RPMI8226 (cell line): ENCODE results near the gene OR5AC2.

Source experiments
- DNase-seq: peaks from one replicate; pipeline ENCODE4 v3.0.0-alpha.2; 2015

OR5AC2 gene, protein sequence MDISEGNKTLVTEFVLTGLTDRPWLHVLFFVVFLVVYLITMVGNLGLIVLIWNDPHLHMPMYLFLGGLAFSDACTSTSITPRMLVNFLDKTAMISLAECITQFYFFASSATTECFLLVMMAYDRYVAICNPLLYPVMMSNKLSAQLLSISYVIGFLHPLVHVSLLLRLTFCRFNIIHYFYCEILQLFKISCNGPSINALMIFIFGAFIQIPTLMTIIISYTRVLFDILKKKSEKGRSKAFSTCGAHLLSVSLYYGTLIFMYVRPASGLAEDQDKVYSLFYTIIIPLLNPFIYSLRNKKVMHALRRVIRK

GRCh38 chr3:98086873-98087272 is at the start of gene OR5AC2:
Gene OR5AC2 (plus strand): TSS chr3:98087173. CDS start chr3:98087173, 0 bp downstream.
- no peak for DNase-seq

DNA sequence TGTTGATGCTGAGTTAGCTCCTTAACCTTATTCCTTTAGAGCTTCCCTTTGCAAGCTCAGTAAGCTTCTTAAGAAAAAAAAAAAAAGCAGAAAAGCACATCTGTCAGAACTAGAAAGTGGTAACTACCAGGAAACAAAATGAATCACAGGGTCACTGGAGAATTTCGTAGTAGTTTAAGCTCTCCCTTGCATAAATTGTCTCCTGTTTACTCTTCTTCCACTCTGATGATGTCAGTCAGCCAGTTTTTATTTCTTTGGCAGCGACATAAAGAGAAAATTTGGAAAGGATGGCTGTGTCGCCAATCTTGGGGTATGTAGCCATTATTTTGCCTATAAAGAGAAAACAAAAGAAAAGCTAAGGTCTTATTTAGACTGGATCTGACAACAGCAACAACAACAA is 48.7 kb upstream of the OR5AC2 start:
- DNase-seq: no peak

GRCh38 chr3:98038876-98039275 is 48.1 kb upstream of the OR5AC2 start:
- no peak for DNase-seq

- DNase-seq: peak; percentile 74
Observed at GRCh38 chr3:98039322-98040024, 47.5 kb upstream of the OR5AC2 start.

DNA sequence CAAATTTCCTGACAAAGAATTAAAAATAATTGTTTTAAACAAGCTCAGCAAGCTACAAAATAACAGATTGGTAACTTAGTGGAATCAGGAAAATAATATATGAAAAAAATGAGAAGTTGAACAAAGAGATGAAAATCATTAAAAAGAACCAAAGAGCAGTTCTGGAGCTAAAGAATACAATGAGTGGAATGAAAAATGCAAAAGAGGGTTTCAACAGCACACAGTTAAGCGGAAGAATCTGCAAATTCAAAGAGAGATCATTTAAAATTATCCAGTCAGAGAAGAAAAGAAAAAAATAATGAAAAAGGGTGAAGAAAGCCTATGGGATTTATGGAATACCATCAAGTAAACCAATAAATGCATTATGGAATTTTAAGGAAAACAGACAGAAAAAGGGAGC is 45.6 kb upstream of the OR5AC2 start:
- no peak for DNase-seq

DNA sequence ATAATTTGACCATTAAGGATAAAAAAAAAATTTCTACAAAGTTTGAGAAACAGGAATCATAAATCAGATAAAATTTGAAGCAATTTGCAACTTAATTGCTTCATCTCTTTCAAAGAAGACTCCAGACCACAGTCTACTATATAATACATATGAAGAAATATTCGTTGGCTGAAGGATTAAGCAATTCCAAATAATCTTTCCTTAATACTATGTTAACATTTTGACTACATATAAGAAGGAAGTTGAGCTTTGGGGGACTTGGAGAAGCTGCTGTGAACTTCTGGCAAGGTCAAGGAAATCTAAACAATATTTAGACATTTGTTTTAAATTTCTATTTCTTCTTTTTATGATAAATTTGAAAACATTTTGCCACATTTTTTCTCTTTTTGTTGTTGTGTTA is 38.4 kb upstream of the OR5AC2 start:
- no peak for DNase-seq

DNA sequence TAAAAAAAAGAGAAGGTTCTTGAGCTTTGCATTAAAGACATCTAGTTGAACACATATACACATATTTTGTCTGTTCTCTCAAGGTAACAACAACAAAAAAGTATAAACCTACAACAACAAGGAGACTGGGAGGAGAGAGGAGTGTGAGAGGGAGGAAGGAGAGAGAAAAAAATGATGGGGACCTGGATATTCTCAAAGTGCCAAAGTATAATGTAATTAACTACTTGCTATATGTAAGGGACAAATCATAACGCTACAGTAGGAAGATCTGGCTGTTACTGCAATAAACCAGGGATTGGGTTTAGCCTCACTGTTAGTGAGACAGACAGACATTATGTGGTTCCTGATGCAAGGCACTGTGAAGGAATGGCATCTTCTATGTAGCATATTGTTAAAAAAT is 37.7 kb upstream of the OR5AC2 start:
- DNase-seq: no peak

- DNase-seq: no peak
Observed at GRCh38 chr3:98056035-98056434, 30.9 kb upstream of the OR5AC2 start.

DNA sequence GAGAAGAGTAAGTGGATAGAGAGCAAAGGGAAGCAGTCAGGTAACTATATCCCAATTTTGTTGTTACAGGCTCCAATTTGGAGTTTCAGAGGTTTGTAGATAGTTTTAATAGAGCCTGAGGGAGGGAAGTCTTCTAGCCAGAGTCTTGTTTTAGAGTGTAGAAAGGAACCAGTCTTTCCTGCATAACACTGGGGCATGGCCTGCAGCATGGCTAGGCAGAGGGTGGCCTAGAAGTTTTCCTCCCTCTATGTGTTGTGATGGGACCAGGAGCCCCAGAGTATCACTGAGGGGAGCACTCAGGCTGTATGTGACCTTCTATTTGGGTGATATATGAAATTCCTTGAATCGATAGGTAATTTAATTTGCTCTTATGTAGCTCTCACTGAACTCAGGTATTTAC is 29.3 kb upstream of the OR5AC2 start:
- no peak for DNase-seq

- DNase-seq: no peak
Observed at GRCh38 chr3:98058244-98058960, 28.6 kb upstream of the OR5AC2 start.

GRCh38 chr3:98068824-98069223 is 18.1 kb upstream of the OR5AC2 start:
- DNase-seq: no peak

GRCh38 chr3:98070840-98071239 is 16.1 kb upstream of the OR5AC2 start:
- DNase-seq: no peak

- DNase-seq: no peak
Observed at GRCh38 chr3:98073486-98073885, 13.5 kb upstream of the OR5AC2 start.

DNA sequence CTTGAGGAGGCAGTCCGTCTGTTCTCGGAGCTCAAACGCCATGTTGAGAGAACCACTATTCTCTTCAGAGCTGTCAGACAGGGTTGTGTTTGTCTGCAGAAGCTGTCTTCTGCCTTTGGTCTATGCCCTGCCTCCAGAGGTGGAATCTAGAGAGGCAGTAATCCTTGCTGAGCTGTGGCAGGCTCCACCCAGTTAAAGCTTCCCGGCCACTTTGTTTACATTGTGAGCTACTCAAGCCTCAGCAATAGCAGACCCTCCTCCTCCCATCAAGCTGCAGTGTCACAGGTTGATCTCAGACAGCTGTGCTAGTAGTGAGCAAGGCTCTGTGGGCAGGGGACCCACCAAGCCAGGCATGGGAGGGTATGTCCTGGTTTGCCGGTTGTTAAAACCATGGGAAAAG is 8.9 kb downstream of the OR5AC2 start:
- no peak for DNase-seq

DNA sequence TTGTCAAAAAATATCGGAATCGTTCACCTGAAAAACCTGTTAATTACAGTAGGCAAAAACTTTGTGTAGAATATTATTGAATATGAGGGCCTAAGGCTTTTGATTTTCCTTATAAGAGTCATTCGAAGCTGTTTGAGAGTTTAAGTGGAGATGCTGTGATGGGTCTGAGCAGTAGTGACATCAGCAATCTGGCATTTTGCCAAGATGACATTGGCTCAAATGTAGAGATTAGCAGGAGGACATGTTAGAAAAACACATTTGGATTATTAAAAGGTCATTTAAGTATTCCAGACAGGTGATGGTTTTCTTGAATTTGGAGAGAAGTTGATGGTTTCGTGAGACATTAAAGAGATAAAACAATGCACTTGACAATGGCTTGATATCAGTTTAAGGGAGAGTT is 12.9 kb downstream of the OR5AC2 start:
- DNase-seq: peak; percentile 2

DNA sequence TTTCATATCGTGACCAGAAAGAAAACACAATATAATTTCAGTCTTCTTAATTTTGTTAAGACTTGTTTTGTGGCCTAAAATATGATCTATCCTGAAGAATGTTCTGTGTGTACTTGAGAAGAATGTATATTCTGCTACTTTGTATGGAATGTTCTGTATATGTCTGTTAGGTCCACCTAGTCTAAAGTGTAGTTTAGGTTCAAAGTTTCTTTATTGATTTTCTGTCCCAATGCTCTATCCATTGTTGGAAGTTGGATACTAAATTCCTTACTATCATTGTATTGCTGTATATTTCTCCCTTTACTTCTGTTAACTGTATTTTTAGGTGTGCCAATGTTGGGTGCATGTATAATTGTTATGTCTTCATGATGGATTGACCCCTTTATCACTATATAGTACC is 21.2 kb downstream of the OR5AC2 start:
- DNase-seq: no peak

DNA sequence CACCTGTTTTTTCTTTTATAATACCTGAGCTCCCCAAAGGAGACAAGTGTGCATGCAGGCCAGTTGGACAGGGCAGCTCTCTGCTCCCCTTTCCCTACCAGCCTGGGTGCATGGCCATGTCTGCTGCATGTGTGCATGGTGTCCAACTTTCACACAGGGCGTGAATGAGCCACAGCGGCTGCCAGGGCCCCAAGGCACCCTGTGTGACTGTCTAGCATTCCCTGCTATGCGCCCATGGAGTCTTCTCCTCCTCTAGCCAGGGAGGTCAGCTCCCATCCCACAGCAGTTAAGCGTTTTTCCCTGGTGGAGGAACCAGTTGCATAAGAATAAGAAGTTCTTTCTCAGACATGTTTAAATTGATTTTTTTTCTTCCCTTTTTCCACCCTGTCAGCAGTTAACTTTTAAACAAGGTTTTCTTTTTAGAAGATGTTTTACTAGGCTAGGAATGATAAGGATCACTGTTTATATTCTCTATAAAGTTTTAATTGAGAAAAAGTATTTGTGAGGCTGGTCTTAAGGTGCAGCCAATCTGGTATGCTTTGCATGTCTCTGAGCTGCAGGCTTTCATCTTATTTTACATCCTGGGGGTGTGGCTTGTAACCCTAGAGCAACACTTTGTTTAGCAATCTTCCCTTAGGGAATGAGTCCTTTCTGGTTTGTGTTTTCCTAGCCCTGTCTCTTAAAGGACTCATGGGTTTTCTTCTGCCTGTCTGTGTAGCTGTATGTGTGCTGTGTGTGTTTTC is 23.0 kb downstream of the OR5AC2 start:
- no peak for DNase-seq

DNA sequence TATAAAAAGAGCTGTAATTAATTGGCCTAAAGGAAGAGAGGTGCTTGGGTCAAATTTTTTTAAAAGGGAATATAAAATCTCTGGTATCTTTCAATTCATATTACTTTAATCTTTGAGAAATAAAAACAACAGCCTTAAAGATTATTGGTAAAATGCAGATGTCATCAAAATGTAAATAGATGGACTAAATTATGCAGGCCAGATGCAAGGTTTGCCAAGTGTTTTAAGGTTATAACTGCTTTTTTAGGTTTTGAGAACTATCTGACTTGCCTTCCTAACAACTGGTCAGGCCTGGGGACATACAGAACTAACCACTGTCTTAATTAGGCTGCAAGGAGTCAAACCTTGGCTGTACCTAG is 23.6 kb downstream of the OR5AC2 start:
- DNase-seq: no peak

GRCh38 chr3:98114264-98114663 is 27.3 kb downstream of the OR5AC2 start:
- DNase-seq: no peak

GRCh38 chr3:98115717-98116116 is 28.7 kb downstream of the OR5AC2 start:
- DNase-seq: no peak

GRCh38 chr3:98130421-98130820 is 43.4 kb downstream of the OR5AC2 start, which contains the start of gene OR5H1:
Gene OR5H1 (plus strand): TSS chr3:98130721. CDS start chr3:98132698, 1,977 bp downstream.
- DNase-seq: no peak

DNA sequence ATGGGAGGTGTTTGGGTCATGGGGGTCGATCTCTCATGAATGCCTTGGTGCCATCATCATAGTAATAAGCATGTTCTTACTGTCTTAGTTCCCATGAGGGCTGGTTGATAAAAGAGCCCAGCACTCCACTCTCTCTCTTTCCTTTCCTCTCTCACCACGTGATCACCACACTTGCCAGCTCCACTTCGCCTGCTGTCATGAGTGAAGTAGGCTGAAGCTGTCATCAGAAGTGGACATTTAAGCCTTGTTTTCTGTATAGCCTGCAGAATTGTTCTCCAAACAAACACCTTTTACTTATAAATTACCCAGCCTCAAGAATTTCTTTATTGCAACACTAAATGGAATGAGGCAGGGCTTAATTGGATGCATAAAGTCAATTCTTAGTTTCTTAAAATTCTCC is 49.7 kb downstream of the OR5AC2 start:
- DNase-seq: no peak
